HL-60 (cell line): ENCODE results near the gene MACROD2.

Experiments used
- CTCF ChIP-seq: IDR thresholded peaks from one replicate; pipeline ENCODE4 v1.5.1; 2011; ENCODE audit warnings: low read length, control low read depth, inconsistent platforms; ENCODE audit not compliant: insufficient read depth
- GABPA ChIP-seq: IDR thresholded peaks from 2 replicates; pipeline ENCODE4 v1.6.1; 2012; ENCODE audit warnings: low read depth
- POLR2AphosphoS5 ChIP-seq: IDR thresholded peaks from 2 replicates; pipeline ENCODE4 v1.6.1; 2012; ENCODE audit warnings: low read depth
- REST ChIP-seq: IDR thresholded peaks from 2 replicates; pipeline ENCODE4 v1.6.1; 2012; ENCODE audit warnings: low read depth; ENCODE audit not compliant: insufficient replicate concordance
- SPI1 ChIP-seq: IDR thresholded peaks from 2 replicates; pipeline ENCODE4 v1.6.1; 2012; ENCODE audit warnings: low read depth, mild to moderate bottlenecking, borderline replicate concordance

- TF ChIP-seq CTCF (no peak), POLR2AphosphoS5 (no peak), REST (no peak), GABPA (no peak), SPI1 (no peak)
Measured at GRCh38 chr20:15072316-15072715, 1077.0 kb downstream of the MACROD2 start.
